NCI-H2029 treated with DMSO at 0.1 percent for 48 hours (cell line): Measurements from ENCODE around the gene GOLGA1.
"Not testable (repeated sequence)": the region's sequence is repeated elsewhere in the genome, so short reads cannot be mapped to it uniquely, and the experiment has no call there.

Source experiments
- DNase-seq: peaks from one replicate; lab custom pipeline; 2025; lab: John Stamatoyannopoulos, UW

The GOLGA1 gene

GRCh38 chr9:124940894-124941678 lies at the start of gene GOLGA1:
Gene GOLGA1, minus strand, starts transcription at chr9:124941083. Its CDS starts 2,372 bp downstream, at chr9:124938711.
- DNase-seq, result peak; percentile 72

GRCh38 chr9:124983698-124984097 lies 42.8 kb upstream of the GOLGA1 start:
- no peak for DNase-seq

GRCh38 chr9:124980431-124980830 lies 39.5 kb upstream of the GOLGA1 start:
- no peak for DNase-seq

GRCh38 chr9:124975131-124975530 lies 34.2 kb upstream of the GOLGA1 start:
- no peak for DNase-seq

- no peak for DNase-seq
Measured at GRCh38 chr9:124973807-124974206, 32.9 kb upstream of the GOLGA1 start.

GRCh38 chr9:124972241-124972770 lies 31.4 kb upstream of the GOLGA1 start:
- no peak for DNase-seq

GRCh38 chr9:124969401-124969800 lies 28.5 kb upstream of the GOLGA1 start:
- DNase-seq, result no peak

- DNase-seq, result no peak
Measured at GRCh38 chr9:124968238-124968637, 27.4 kb upstream of the GOLGA1 start.

- not testable (repeated sequence) for DNase-seq
Measured at GRCh38 chr9:124965775-124966568, 25.1 kb upstream of the GOLGA1 start.

GRCh38 chr9:124964604-124965003 lies 23.7 kb upstream of the GOLGA1 start:
- no peak for DNase-seq

GRCh38 chr9:124964056-124964455 lies 23.2 kb upstream of the GOLGA1 start:
- no peak for DNase-seq

- DNase-seq, result no peak
Measured at GRCh38 chr9:124960409-124960752, 19.5 kb upstream of the GOLGA1 start.

- not testable (repeated sequence) for DNase-seq
Measured at GRCh38 chr9:124959671-124960408, 19.0 kb upstream of the GOLGA1 start.

- no peak for DNase-seq
Measured at GRCh38 chr9:124954255-124954654, 13.4 kb upstream of the GOLGA1 start.

GRCh38 chr9:124950050-124950718 lies 9.3 kb upstream of the GOLGA1 start:
- DNase-seq, result no peak

GRCh38 chr9:124949387-124949786 lies 8.5 kb upstream of the GOLGA1 start:
- no peak for DNase-seq

GRCh38 chr9:124947727-124948391 lies 7.0 kb upstream of the GOLGA1 start:
- DNase-seq, result no peak

GRCh38 chr9:124946167-124946566 lies 5.3 kb upstream of the GOLGA1 start:
- DNase-seq, result no peak

- DNase-seq, result no peak
Measured at GRCh38 chr9:124941679-124942561, 1.0 kb upstream of the GOLGA1 start.

- DNase-seq, result peak; percentile 44
Measured at GRCh38 chr9:124940521-124940893, 376 bp downstream of the GOLGA1 start.
